HG02763 (cell line): ENCODE data around the gene COPS6.

ENCODE experiments used
- ATAC-seq: cut with Tn5 transposase; IDR thresholded peaks from one replicate; pipeline ENCODE4 v1.9.1; 2021; ENCODE audit warnings: mild to moderate bottlenecking, moderate library complexity; ENCODE audit not compliant: unreplicated experiment

Gene COPS6

DNA sequence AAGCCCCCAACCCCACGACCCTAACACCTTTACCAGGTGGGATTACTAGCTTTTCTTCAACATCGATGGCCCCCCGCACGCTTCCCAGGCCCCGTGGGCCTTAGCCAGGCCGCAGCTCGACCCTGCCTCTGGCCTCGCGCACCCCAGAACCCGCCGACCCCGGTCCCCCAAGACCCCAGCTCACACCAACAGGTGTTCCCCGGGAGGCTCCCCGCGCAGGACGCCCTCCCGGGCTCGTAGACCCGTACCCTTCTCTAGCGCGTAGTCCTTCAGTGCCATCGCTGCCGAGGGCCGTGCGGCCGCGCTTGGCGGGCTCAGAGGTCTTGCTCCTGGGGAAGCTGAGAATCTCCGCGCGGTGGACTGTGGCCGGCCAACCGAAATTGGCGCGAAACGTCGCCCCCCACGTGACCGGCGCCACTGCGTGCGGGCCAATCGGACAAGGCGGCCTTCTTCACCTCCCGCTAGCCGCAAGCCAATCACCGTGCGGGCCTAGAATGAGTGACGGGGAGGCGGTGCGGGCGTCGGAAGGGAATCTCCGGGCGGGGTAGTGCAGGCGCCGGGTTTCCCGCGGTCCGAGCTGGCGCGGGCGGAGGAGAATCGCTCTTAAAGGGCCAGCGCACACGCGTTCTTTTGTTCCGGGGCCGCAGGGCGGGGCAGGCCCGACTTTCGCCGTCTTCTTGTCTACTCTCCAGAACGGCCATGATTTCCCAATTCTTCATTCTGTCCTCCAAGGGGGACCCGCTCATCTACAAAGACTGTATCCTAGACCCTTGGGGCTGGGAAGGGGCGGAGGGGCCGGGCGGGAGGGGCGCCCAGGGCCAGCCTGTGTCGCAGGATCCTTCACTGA is 12.5 kb downstream of the COPS6 start, which contains the start of the genes AP4M1 and MCM7:
Gene AP4M1, plus strand, starts transcription at position 628 of the 847 bp plus-strand sequence. Its CDS starts 72 bp downstream, at position 700.
Gene MCM7, minus strand, starts transcription at position 382 of the 847 bp plus-strand sequence. Its CDS starts 103 bp downstream, at position 279.
- peak; percentile 84 for ATAC-seq

DNA sequence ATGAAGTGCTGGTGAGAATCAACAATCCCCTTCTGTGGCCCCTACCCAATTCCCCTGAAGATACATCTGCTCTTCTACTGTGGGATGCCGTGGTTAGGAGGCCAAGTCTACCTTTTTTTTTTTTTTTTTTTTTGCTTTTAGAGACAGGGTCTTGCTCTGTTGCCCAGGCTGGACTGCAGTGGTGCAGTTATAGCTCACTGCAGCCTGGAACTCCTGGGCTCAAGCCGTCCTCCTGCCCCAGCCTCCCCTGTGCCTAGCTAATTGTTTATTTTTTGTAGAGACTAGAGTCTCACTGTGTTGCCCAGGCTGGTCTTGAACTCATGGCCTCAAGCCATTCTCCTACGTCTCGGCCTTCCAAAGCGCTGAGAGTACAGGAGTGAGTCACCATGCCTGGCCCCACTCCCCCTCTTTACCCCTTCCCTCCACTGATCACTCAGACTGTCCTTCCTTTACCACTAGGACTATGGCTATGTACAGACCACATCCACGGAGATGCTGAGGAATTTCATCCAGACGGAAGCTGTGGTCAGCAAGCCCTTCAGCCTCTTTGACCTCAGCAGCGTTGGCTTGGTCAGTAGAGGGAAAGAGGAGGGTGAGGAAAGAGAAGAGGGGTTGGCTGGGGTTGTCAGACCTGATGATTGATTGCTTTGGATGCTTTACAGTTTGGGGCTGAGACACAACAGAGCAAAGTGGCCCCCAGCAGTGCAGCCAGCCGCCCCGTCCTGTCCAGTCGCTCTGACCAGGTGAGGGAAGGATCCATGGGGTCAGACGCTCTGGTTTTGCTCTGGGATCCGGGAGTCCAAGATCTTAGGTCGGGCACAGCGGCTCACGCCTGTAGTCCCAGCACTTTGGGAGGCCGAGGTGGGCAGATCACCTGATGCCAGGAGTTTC is 14.4 kb downstream of the COPS6 start:
- ATAC-seq, result no peak

DNA sequence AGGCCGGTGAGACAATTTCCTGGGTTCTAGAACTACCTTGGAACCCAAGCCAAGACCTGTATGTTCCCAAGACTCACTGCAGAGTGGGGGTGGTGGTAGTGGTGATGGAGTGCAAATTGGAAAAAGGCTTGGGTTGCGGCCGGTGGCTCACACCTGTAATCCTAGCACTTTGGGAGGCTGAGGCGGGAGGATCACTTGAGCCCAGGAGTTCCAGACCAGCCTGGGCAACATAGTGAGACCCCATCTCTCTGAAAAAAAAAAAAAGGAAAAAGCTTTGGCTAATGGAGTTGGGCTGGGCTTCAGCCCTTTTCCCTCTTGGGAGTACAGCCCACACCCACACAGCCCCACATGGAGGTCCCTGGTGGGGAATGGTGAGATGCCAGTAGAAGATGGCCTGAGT is 16.8 kb downstream of the COPS6 start:
- ATAC-seq, result no peak

DNA sequence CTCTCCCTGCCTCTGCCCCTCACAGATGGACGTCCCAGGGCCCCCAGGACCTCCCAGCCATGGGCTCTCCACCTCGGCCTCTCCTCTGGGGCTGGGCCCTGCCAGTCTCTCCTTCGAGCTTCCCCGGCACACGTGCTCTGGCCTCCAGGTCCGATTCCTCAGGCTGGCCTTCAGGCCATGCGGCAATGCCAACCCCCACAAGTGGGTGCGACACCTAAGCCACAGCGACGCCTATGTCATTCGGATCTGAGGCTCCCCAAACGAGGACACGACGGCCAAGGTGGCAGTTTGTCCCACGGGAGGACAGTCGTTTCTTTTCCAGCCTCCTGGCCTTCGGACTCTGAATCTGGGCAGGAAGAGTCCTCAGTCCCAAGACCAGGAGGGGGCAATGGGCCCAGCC is 17.9 kb downstream of the COPS6 start:
- no peak for ATAC-seq

DNA sequence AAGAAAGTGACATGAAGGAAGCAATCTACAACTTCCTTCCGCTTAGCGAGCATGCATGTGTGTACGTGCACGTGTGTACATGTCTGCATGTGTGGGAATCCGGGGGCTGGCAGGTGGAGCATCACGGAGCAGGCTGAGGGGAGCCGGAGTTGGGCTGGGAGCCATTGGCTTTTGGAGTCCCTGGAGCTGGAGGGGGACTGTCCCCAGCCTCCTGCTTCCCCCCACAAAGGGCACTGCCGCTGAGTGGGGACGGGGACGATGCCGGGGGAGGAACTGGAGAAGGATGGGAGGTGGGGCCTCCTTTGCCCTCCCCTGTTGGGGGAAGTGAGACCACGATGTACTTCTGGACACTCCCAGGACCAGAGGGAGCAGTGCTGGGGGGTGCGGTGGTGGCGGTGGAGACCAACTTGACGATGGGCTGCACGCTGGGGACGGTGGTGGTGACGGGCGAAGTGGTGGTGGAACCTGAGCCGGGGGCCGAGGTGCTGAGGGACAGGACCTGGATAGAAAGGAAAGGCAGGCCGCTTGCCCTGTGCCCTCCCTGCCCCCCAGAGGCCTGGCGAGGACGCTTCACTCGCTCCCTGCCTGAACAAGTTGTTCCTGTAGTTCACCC is 18.5 kb downstream of the COPS6 start:
- no peak for ATAC-seq

DNA sequence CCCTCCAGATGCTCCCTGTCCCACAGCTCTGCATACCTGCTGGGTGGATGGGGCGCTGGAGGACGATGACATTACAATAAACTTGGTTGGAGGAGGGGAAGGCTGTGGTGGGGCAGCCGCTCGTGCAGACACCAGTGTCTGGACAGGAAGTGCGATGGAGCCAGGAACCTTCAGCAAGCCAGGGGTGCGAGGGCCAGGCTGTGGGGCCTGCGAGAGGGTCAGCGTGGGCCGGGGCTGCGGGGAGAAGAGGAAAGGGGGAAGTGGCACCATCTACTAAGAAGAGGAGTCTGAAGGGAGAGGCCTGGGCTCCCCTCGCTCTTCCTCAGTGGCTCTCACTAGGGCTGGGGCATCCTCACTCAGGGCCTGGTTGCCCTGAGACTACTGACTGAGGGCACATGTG is 19.1 kb downstream of the COPS6 start:
- no peak for ATAC-seq

DNA sequence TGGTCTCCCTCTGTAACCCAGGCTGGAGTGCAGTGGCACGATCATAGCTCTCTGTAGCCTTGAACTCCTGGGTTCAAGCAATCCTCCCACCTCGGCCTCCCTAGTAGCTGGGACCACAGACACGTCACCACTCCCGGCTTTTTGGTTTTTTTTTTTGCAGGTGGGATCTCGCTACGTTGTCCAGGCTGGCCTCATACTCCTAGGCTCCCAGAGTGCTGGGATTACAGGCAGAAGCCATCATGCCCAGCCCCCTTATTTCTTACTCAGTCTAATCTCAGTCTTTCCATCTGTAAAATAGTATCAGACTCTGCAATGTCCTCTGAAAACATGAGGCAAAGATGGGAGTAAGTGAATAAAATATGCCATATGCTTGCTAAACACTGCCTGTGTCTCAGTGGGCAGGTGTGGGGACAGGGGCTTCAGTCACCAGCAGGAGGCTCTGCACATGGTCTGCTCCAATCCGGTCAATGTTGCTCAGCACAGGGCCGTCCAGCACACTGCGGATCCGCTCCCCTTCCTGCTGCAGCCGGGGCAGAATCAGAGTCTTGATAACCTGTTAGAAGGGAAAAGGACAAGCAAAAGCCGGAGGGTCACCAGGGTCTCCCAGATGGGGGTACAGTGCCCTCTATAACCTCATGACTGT is 20.9 kb downstream of the COPS6 start:
- ATAC-seq, result no peak

DNA sequence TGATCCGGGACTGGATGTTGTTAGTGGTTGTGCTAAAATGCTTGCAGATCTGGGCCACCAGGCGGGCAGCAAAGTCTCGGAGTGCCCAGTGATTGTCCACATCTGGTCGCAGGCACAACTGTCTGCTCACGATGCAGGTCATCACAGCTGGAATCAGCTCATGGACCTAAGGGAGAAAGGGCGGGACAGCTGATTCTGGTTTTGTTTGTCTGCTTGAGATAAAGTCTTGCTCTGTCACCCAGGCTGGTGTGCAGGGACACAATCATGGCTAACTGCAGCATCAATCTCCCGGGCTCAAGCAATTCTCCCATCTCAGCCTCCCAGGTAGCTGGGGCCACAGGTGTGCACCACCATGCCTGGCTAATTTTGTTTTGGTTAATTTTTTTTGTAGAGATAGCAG is 22.4 kb downstream of the COPS6 start:
- ATAC-seq, result no peak

DNA sequence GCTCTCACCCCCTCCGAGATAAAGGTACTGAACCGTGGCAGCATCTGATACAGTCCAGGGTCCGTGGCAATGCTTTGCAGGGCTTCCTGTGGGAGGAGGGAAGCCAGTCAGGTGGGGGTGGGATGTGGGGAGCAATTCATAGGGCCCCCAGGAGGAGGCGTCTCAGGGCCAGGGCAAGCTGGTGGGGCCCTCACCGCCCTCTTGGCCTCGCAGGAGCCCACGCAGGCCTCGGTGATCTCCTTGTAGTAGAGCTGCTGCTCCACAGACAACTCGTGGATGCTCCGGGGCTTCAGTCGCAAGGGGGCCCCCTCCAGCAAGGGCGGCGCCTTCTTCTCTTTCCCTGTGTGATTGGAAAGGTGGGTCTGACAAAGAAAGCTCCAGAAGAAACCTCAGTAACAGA is 23.1 kb downstream of the COPS6 start:
- no peak for ATAC-seq

DNA sequence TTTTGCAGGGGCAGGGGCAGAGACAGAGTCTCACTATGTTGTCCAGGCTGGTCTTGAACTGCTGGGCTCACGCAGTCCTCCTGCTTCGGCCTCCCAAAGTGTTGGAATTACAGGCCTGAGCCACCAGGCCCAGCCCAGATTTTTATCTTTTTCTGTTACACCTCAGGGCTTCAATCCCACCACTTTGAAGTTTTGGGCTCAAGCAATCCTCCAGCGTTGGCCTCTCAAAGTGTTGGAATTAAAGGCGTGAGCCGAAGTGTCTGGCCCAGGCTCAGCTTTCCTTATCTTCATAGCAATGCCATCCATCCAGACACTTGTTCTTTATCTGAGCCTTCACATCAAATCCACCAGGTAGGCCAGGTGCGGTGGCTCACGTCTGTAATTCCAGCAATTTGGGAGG is 26.3 kb downstream of the COPS6 start:
- ATAC-seq, result no peak

DNA sequence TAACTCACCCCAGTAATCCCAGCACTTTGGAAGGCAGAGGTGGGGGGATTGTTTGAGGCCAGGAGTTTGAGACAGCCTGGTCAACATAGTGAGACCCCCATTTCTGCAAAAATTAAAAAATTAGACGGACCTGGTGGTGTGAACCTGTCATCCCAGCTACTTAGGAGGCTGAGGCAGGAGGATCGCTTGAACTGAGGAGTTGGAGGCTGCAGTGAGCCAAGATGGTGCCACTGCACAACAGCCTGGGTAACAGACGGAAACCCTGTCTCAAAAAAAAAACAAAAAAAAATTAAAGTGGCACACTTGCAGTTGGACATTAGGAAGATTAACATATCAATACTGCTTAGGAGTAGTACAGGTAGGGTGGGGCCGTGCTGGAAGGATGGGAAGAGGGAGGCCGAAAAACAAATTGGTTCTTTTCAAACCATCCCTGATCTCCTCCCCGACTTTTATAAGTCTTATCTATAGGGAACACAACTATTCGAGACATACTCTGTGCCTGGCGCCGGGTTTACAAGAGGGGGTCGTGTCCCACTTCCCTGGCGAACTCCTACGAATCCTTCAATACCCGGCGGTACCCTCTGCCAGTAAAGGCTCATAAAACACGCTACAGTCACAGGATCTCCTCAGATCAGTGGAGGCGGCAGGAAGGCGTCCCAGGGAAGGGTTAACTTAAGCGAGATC is 29.8 kb downstream of the COPS6 start:
- no peak for ATAC-seq

DNA sequence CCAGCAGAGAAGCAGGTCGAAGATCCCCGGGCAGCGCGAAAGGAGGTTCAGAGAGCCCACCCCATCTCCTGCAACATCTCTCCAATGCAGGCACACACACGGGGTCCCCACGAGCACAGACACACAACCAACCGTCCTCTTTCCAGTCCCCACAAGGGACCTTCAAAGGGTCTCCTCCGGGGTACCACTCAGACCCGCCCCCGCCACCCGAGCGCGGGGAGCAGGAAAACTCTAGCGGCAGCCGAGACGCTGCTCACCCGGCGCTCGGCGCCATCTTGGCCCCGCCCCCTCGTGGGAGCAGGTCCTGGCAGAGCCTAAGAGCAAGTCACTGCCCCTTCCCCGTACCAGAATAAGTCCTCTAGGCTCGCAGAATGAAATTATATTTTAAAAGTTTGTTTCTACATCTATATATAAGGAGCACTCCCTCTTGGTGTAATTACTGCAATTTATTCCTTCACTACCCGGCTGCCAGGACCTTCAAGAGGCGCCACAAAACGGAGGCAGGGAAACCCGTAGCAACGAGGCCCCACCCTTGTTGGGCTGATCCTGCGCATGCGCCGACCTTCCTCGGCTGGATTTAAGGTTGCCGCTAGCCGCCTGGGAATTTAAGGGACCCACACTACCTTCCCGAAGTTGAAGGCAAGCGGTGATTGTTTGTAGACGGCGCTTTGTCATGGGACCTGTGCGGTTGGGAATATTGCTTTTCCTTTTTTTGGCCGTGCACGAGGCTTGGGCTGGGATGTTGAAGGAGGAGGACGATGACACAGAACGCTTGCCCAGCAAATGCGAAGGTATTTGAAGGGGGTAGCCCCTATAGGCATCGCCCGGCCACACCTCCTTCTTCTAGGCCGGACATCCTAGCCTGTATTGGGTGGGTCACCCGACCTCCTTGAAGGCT is 30.6 kb downstream of the COPS6 start, which contains the start of the genes CNPY4 and TAF6:
Gene CNPY4, plus strand, starts transcription at position 563 of the 898 bp plus-strand sequence. Its CDS starts 111 bp downstream, at position 674.
Gene TAF6, minus strand, starts transcription at position 287 of the 898 bp plus-strand sequence. CDS start 5,149 bp downstream, outside the sequence.
- ATAC-seq, result peak; percentile 77

DNA sequence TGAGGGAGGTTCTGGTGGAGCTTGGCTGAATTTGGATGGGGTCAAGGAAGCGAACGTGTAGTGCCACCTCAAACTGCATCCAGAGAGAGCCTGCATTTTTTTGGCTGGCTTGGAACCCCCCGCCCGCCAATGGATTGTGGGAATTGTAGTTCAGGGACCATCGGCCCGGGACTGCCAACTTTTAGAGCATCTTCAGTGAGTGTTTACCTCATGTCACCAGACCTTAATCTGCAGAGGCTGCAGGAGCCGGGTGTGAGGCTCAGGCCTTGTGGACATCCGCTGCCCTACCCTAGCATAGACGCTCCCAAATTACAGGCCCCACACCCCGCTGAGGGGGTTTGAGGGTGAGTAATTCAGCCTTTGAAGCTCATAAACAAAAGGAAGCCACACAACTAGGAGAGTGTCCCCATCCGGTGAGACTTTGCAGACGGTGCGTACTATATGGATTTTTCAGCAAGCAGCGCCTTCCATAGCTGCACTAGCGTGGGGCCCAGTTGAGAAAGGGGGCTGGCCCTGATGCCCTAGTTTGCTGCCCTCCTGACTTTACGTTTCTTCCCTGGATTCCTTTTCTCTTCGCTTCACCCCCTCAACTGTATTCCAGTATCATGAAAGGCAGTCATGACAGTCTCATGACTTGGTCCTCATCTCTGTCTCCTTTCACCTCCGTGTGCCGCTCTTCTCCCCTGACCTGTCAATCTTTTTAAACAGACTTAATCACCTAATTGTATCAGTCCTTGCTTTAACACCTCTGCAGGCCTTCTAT is 31.4 kb downstream of the COPS6 start:
- peak; percentile 25 for ATAC-seq

DNA sequence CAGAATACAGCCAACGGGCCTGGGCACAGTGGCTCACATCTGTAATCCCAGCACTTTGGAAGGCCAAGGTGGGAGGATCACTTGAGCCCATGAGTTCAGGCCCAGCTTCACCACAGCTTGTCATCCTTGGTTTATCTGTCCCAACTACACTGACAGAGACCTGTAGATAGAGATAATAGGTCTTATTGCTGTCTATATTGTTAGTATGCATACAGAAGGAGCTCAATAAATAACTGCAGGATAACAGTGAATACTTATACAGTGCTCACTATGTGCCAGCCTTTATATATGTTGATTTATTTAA is 31.9 kb downstream of the COPS6 start:
- ATAC-seq, result no peak

DNA sequence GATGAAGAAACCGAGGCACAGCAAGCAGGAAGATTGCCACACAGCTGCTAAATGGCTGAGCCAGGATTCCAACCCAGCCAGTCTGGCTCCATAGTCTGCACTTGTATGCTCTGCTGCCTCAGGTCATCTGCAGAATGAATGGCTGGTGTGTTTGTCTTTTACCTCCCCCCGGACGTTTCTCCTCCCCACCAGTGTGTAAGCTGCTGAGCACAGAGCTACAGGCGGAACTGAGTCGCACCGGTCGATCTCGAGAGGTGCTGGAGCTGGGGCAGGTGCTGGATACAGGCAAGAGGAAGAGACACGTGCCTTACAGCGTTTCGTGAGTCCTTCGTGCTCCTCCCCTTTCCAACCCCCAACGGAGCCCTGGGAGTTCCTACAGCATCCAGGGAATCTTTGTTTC is 33.3 kb downstream of the COPS6 start:
- ATAC-seq, result no peak

DNA sequence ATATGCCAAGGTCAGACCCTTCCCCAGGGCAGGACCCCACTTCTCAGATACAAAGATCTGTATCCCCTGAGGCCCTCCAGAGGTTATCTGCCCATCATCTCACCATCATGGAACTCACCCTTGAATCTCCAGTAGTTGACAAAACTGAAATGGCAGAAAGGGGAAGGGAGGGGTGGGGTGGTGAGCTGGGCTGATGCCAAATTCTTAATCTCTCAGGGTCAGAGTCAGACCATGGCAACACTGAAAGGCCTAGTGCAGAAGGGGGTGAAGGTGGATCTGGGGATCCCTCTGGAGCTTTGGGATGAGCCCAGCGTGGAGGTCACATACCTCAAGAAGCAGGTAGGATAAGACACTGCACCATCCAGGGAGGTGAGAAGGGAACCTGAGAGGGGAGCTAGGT is 33.8 kb downstream of the COPS6 start:
- ATAC-seq, result no peak

DNA sequence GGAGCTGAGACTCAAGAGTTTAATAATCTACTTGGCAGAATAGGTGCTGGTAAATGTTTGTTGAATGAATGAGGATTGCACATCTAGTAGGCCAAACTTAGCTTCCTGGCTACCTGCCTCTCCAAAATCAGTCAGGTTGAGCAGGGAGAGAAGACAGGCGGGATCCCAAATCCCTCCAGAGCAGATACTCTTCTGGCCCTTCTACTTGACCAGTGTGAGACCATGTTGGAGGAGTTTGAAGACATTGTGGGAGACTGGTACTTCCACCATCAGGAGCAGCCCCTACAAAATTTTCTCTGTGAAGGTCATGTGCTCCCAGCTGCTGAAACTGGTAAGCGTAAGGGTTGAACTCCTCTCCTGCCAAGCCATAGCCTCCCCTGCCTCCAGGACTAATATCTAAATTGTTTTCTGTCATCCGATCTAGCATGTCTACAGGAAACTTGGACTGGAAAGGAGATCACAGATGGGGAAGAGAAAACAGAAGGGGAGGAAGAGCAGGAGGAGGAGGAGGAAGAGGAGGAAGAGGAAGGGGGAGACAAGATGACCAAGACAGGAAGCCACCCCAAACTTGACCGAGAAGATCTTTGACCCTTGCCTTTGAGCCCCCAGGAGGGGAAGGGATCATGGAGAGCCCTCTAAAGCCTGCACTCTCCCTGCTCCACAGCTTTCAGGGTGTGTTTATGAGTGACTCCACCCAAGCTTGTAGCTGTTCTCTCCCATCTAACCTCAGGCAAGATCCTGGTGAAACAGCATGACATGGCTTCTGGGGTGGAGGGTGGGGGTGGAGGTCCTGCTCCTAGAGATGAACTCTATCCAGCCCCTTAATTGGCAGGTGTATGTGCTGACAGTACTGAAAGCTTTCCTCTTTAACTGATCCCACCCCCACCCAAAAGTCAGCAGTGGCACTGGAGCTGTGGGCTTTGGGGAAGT is 35.8 kb downstream of the COPS6 start:
- ATAC-seq, result no peak
